NCI-H1048 (cell line): ENCODE data around the gene AP1S3.

Source experiments
- DNase-seq: peaks from one replicate; lab custom pipeline; 2025; lab: John Stamatoyannopoulos, UW

Gene AP1S3

DNA sequence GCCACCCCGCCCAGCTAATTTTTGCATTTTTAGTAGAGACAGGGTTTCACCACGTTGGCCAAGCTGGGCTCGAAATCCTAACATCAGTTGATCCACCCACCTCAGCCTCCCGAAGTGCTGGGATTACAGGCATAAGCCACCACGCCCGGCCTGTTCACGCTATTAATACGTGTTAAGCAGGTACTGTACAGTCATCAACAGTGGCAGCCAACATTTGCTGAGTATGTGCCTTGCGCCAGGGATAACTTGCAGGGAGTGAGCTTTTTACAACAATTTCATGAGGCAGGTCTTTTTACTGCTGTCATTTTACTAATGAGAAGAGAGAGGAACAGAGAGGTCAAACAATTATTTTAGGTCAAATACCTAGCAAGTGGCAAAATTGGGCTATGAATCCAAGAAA is 115.2 kb downstream of the AP1S3 start:
- no peak for DNase-seq

GRCh38 chr2:223721746-223722145 is 115.6 kb downstream of the AP1S3 start:
- no peak for DNase-seq

- no peak for DNase-seq
Observed at GRCh38 chr2:223720367-223720766, 117.0 kb downstream of the AP1S3 start.

- DNase-seq = no peak
Observed at GRCh38 chr2:223712642-223713041, 124.7 kb downstream of the AP1S3 start.

DNA sequence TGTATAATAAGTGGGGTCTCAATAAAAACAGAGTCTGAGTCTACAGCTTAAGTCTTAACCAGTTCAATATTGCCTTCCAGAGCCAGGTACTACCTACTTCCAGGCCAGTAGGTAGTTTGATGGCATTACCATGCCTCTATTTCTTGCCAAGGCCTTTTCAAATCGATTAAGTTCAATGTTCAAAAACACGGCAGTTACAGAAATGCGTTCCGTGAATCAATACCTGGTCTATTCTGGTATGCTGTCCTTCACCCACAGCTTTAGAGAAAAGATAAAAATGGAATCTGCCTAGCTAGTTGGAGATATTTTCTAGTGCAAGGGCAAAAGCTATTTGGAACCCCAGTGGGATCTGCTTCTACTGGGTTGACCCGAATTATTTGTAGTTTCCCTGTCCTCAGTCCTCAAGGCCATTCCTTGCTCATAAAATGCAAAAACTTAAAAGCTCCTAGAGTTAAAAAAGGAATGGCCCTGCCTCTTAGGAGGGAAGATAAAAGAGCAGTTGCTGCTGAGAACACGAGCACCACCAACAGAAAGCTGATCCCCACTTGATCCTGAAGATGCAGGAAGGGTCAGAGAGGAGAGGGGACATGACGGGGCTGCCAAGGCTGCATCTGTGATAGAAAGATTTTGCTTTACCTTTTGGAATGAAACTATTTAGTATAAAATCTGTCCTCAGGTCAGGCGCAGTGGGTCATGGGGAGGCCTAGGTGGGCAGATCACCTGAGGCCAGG is 125.6 kb downstream of the AP1S3 start:
- no peak for DNase-seq
